ENCODE results near the gene CLCN7. TPM values are rescaled to one million over a fixed set of nuclear protein-coding genes. Genes with fewer than 3 reads are reported as not detected.
A peak's percentile ranks its signal among the peaks of the same experiment; 100 is the strongest.

CLCN7 gene, protein sequence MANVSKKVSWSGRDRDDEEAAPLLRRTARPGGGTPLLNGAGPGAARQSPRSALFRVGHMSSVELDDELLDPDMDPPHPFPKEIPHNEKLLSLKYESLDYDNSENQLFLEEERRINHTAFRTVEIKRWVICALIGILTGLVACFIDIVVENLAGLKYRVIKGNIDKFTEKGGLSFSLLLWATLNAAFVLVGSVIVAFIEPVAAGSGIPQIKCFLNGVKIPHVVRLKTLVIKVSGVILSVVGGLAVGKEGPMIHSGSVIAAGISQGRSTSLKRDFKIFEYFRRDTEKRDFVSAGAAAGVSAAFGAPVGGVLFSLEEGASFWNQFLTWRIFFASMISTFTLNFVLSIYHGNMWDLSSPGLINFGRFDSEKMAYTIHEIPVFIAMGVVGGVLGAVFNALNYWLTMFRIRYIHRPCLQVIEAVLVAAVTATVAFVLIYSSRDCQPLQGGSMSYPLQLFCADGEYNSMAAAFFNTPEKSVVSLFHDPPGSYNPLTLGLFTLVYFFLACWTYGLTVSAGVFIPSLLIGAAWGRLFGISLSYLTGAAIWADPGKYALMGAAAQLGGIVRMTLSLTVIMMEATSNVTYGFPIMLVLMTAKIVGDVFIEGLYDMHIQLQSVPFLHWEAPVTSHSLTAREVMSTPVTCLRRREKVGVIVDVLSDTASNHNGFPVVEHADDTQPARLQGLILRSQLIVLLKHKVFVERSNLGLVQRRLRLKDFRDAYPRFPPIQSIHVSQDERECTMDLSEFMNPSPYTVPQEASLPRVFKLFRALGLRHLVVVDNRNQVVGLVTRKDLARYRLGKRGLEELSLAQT
- 39.9 TPM for polyA plus RNA-seq (ENCODE audit: insufficient read length)

- DNase-seq = peak; percentile 93
Observed at GRCh38 chr16:1474796-1475551, at the start of gene CLCN7. CLCN7 (minus strand) TSS chr16:1475028; CDS start chr16:1474974, 54 bp downstream.

DNA sequence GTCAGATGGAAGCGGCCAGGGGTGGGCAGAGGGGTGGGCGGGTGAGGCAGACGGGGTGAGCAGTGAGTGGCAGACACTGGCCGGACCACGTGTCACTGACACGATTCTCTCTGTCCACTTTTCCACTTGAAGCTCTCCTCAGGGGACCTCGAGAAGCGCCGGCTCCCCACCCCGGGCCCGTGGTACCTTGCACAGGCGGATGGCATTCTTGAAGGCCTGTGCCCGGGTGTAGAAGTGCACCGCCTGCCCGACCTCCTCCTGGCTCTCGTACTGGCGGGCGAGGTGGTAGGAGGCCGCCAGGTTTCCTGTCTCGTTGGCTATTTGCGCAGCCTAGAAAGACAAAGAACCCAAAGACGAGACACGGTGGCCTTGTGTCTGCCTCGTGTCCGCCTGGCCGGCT is 49.5 kb upstream of the CLCN7 start:
- no peak for DNase-seq

GRCh38 chr16:1523581-1524245 is 48.9 kb upstream of the CLCN7 start:
- DNase-seq = no peak

- no peak for DNase-seq
Observed at GRCh38 chr16:1520461-1520860, 45.6 kb upstream of the CLCN7 start.

GRCh38 chr16:1519831-1520230 is 45.0 kb upstream of the CLCN7 start:
- DNase-seq = no peak

DNA sequence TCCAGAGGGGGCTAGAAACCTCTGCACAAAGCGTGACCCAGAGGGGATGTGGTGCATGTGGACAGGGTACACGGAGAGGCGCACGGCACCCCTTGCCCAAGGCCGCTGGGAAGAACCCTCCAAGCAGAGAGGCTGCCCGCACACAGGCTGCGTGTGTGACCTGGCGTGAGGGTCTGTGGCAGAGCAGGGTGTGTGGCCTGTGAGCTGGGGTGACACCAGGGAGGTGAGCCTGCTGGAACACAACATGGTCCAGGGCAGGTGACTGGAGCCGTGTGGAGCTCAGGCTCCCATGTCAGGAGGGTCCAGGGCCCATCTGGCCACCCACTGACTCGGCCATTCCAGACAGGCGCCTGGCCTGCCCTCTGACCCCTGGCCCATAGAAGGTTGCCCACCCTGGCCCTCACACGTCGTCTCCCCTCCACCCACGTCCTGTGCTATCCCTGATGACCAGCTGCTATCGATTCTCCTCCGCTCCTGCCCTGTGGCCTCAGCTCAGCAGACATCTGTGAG is 43.9 kb upstream of the CLCN7 start:
- no peak for DNase-seq

- no peak for DNase-seq
Observed at GRCh38 chr16:1514507-1514906, 39.7 kb upstream of the CLCN7 start.

- DNase-seq = no peak
Observed at GRCh38 chr16:1512774-1513173, 37.9 kb upstream of the CLCN7 start.

GRCh38 chr16:1511662-1512569 is 37.1 kb upstream of the CLCN7 start:
- DNase-seq = no peak

DNA sequence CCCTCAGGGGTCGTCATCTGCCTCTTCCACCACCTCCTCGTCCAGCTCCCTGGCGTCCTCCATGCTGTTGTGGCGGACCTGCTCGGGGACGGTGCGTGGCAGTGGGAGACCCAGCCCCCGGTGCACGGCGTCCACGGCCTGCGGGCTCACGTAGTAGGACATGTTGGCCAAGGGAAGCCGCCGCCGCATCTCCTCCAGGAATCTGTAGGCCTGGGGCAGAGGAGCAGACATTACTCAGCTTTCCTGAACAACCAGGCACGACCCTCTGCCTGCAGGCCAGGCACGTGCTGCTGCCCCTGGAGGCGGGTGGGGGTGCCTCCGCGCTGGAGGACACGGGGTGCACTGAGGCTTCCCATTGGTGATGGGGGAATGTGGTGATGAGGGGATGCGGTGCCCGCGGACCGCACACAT is 36.1 kb upstream of the CLCN7 start:
- no peak for DNase-seq

DNA sequence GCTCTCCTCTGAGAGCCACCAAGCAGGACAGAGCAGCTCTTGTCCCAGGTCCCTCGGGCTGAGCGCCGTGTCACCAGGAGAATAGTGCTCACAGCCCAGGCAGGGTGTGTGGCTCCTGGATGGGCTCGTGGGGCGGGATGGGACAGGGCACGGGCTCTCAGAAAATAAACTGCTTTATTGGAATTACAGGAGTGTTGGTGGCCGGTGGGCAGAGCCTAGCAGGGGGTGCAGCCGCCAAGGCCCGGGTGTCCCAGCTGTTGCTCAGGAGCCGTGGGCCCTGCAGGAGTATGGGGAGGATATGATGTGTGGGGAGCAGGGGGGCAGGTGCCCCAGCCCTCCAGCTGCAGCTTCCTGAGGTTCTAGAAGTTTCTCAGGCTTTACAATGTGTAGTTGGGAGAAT is 35.4 kb upstream of the CLCN7 start:
- no peak for DNase-seq

- DNase-seq = no peak
Observed at GRCh38 chr16:1509307-1510221, 34.7 kb upstream of the CLCN7 start.

GRCh38 chr16:1508494-1509187 is 33.8 kb upstream of the CLCN7 start:
- DNase-seq = no peak

DNA sequence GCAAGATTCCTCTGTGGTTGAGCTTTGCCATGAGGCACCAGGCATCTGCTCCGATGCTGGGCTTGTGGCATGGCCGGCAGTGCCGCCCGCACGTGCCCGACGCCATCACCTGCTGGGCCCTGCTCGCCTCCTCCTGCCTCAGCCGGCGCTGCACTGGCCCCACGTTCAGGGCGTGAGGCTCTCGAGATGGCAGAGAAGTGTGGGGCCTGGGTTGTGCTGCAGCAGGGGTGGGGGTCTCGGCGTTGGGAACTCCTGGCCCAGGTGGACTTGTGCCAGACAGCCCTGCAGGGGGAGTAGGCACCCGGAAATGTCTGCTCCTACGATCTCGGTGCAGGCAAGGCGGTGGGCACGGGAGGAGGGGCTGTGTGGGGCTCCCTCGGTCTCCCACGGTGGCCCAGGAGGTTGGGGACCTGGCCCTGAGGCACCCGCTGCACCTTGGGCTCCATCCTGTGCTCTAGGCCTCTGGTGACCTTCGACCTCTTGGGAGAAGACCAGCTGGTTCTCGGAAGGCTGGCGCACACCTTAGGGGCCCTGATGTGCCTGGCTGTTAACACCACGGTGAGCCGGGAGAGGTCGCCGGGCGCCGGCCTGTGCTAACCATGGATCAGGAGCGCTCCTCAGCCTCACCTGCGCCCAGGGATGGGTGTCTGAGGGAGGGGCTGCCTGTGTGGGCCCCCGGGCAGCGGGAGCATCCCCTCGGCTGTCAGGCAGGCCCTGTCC is 31.8 kb upstream of the CLCN7 start:
- DNase-seq = no peak

GRCh38 chr16:1505912-1506311 is 31.1 kb upstream of the CLCN7 start:
- DNase-seq = no peak

- DNase-seq = no peak
Observed at GRCh38 chr16:1505073-1505844, 30.4 kb upstream of the CLCN7 start.

DNA sequence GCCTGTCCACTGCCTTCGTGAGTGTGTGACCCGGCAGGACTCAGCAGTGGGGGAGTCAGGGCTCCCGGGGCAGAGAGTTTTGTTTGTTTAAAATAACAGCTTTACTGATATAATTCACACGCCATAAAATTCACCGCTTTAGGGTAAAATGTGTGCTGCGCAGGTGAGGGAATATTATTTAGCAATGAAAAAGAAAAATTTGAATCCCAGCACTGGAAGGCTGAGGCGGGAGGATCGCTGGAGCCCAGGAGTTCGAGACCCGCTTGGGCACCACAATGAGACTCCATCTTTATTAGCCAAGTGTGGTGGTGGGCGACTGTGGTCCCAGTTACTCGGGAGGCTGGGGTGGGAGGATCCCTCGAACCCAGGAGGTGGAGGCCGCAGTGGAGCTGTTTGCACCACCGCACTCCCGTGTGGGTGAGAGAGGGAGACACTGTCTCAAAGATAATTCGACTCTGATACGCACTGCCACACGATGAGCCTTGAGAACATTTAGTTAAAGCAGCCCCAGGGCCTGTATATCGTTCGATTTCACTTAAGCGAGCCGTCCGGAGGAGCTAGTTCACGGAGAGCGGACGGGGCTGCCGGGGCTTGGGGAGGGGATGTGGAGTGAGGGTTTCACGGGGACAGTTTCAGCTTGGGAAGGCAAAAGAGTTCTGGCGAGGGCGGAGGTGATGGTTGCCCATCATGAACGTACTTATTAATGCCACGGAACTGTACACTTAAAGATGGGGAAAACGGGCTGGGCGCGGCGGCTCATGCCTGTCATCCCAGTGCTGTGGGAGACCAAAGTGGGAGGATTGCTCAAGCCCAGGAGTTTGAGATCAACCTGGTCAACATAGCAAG is 28.5 kb upstream of the CLCN7 start:
- DNase-seq = no peak

All from hindlimb muscle (tissue), 1 donor.